Vagina (tissue), 2 donors: ENCODE results near the gene LRRC36.

Experiments used
- POLR2A ChIP-seq, 2 donors: fragments of 450-650 bp; IDR thresholded peaks; one replicate each; pipeline ENCODE4 v1.6.1; 2017; ENCODE audit warnings: antibody characterized with exemption in 2 of 2, mild to moderate bottlenecking in 2 of 2, moderate library complexity in 2 of 2
- POLR2AphosphoS5 ChIP-seq, 2 donors: sonication (generic); formaldehyde crosslinking; IDR thresholded peaks; one replicate each; pipeline ENCODE4 v1.9.0; 2017; ENCODE audit warnings: antibody characterized with exemption in 2 of 2, mild to moderate bottlenecking in 2 of 2, low read depth in 1 of 2; ENCODE audit not compliant: insufficient read depth in 1 of 2
- TF ChIP-seq, protein P1 (sequence below), 3 experiments: fragments of 450-650 bp in 2 of 3; fragments of 200-600 bp in 1 of 3; sonication (generic) in 1 of 3; IDR thresholded peaks; one replicate each; pipeline ENCODE4 v1.5.1; 2017 to 2019; ENCODE audit warnings: antibody characterized with exemption in 3 of 3, mild to moderate bottlenecking in 2 of 3, moderate library complexity in 2 of 3

DNA sequence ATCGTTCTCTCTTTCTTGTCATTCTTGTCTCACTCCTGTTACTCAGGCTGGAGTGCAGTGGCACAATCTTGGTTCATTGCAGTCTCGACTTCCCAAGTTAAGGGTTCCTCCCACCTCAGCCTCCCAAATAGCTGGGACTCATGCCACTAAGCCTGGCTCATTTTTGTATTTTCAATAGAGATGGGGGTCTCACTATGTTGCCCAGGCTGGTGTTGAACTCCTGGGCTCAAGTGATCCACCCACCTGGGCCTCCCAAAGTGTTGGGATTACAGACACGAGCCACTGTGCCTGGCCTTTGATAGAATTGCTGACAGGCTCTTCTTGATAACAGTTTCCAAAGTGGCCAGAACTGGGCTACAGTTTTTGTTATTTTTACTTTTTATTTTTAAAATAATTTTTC is 34.4 kb downstream of the LRRC36 start:
- no peak for TF ChIP-seq POLR2AphosphoS5 (IDR thresholded peaks at IDR 0.05; ENCODE audit: insufficient read depth in 1 of 2, low read depth in 1 of 2)
- TF ChIP-seq, protein P1, sequence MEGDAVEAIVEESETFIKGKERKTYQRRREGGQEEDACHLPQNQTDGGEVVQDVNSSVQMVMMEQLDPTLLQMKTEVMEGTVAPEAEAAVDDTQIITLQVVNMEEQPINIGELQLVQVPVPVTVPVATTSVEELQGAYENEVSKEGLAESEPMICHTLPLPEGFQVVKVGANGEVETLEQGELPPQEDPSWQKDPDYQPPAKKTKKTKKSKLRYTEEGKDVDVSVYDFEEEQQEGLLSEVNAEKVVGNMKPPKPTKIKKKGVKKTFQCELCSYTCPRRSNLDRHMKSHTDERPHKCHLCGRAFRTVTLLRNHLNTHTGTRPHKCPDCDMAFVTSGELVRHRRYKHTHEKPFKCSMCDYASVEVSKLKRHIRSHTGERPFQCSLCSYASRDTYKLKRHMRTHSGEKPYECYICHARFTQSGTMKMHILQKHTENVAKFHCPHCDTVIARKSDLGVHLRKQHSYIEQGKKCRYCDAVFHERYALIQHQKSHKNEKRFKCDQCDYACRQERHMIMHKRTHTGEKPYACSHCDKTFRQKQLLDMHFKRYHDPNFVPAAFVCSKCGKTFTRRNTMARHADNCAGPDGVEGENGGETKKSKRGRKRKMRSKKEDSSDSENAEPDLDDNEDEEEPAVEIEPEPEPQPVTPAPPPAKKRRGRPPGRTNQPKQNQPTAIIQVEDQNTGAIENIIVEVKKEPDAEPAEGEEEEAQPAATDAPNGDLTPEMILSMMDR (IDR thresholded peaks at IDR 0.05): no peak
- TF ChIP-seq POLR2A (IDR thresholded peaks at IDR 0.05): no peak
